WTC11 (cell line): ENCODE data around the gene NKX2-1. TPM values are rescaled to one million over a fixed set of nuclear protein-coding genes. Genes with fewer than 3 reads are reported as not detected.
A peak's percentile ranks its signal among the peaks of the same experiment; 100 is the strongest.

Source experiments
- ATAC-seq: fragments of 200-7000 bp; cut with Tn5 transposase; 2 replicates; pipeline ENCODE4 v1.10.0; 2021; ENCODE audit warnings: mild to moderate bottlenecking, moderate library complexity
- CTCF ChIA-PET: fragments of 300-600 bp; sonication (Branson Sonifier 250); formaldehyde crosslinking; loops from one replicate; lab custom pipeline; 2021; ENCODE audit warnings: antibody characterized with exemption; lab: Charles Lee
- POLR2A ChIA-PET: fragments of 350-600 bp; sonication (Branson Sonifier 250); formaldehyde crosslinking; loops from one replicate; lab custom pipeline; 2021; ENCODE audit warnings: antibody characterized with exemption; lab: Charles Lee
- DNase-seq: peaks from one replicate; pipeline ENCODE4 v3.0.0; 2021; ENCODE audit warnings: low spot score
- H3K27ac Mint-ChIP-seq: 2 replicates; pipeline ENCODE4 v1.8.0; 2021; ENCODE audit warnings: mixed read lengths
- H3K27me3 Mint-ChIP-seq: 2 replicates; pipeline ENCODE4 v1.8.0; 2021; ENCODE audit warnings: low read depth, mild to moderate bottlenecking, moderate library complexity, mixed read lengths
- H3K36me3 Mint-ChIP-seq: 2 replicates; pipeline ENCODE4 v1.8.0; 2021; ENCODE audit warnings: mixed read lengths
- H3K4me1 Mint-ChIP-seq: 2 replicates; pipeline ENCODE4 v1.8.0; 2022; ENCODE audit warnings: mixed read lengths
- H3K4me3 Mint-ChIP-seq: 2 replicates; pipeline ENCODE4 v1.8.0; 2021; ENCODE audit warnings: mild to moderate bottlenecking, moderate library complexity, mixed read lengths
- H3K9me3 Mint-ChIP-seq: 2 replicates; pipeline ENCODE4 v1.8.0; 2021; ENCODE audit warnings: mixed read lengths
- ARID4B ChIP-seq: sonication (generic); formaldehyde crosslinking; IDR thresholded peaks from 2 replicates; pipeline ENCODE4 v1.8.0; 2023; ENCODE audit warnings: missing genetic modification reagents, mild to moderate bottlenecking, borderline replicate concordance
- CDX4 ChIP-seq: fragments of 250-450 bp; sonication (Bioruptor Pico); IDR thresholded peaks from 2 replicates; pipeline ENCODE4 v1.9.0; 2021; ENCODE audit warnings: moderate library complexity, mild to moderate bottlenecking, inconsistent platforms, borderline replicate concordance
- FOXJ3 ChIP-seq: sonication (generic); formaldehyde crosslinking; IDR thresholded peaks from 2 replicates; pipeline ENCODE4 v1.9.0; 2021; ENCODE audit warnings: missing genetic modification reagents, mild to moderate bottlenecking, borderline replicate concordance
- GRHL2 ChIP-seq: fragments of 250-450 bp; sonication (Bioruptor Pico); IDR thresholded peaks from 2 replicates; pipeline ENCODE4 v1.8.0; 2022; ENCODE audit warnings: mild to moderate bottlenecking, moderate library complexity; ENCODE audit not compliant: insufficient replicate concordance, severe bottlenecking
- IRF2 ChIP-seq: sonication (generic); formaldehyde crosslinking; IDR thresholded peaks from 2 replicates; pipeline ENCODE4 v1.8.0; 2022; ENCODE audit warnings: low read depth, missing genetic modification reagents, borderline replicate concordance
- JAZF1 ChIP-seq: fragments of 250-450 bp; sonication (Bioruptor Pico); IDR thresholded peaks from 2 replicates; pipeline ENCODE4 v1.9.0; 2021; ENCODE audit warnings: moderate library complexity, mild to moderate bottlenecking, inconsistent platforms
- MAX ChIP-seq: sonication (generic); formaldehyde crosslinking; IDR thresholded peaks from 2 replicates; pipeline ENCODE4 v1.8.0; 2022; ENCODE audit warnings: mild to moderate bottlenecking, missing genetic modification reagents
- MYBL2 ChIP-seq: sonication (generic); formaldehyde crosslinking; IDR thresholded peaks from 2 replicates; pipeline ENCODE4 v1.8.1; 2023; ENCODE audit warnings: mild to moderate bottlenecking, moderate library complexity, missing genetic modification reagents
- NR3C1 ChIP-seq: sonication (generic); formaldehyde crosslinking; conservative IDR thresholded peaks from 2 replicates; pipeline ENCODE4 v1.8.1; 2023; ENCODE audit warnings: low read depth, mild to moderate bottlenecking, missing genetic modification reagents
- RORB ChIP-seq: fragments of 250-450 bp; sonication (Bioruptor Pico); IDR thresholded peaks from 2 replicates; pipeline ENCODE4 v1.9.0; 2021; ENCODE audit warnings: mild to moderate bottlenecking
- SMAD4 ChIP-seq: sonication (generic); formaldehyde crosslinking; IDR thresholded peaks from 2 replicates; pipeline ENCODE4 v1.8.0; 2022; ENCODE audit warnings: mild to moderate bottlenecking, missing genetic modification reagents
- TEAD1 ChIP-seq: sonication (generic); formaldehyde crosslinking; IDR thresholded peaks from 2 replicates; pipeline ENCODE4 v1.8.0; 2022; ENCODE audit warnings: mild to moderate bottlenecking, missing genetic modification reagents
- TEAD4 ChIP-seq: sonication (generic); formaldehyde crosslinking; IDR thresholded peaks from 2 replicates; pipeline ENCODE4 v1.8.0; 2022; ENCODE audit warnings: mild to moderate bottlenecking, missing genetic modification reagents
- TP53 ChIP-seq: sonication (generic); formaldehyde crosslinking; IDR thresholded peaks from 2 replicates; pipeline ENCODE4 v1.8.1; 2023; ENCODE audit warnings: mild to moderate bottlenecking, missing genetic modification reagents
- USF1 ChIP-seq: sonication (generic); formaldehyde crosslinking; IDR thresholded peaks from 2 replicates; pipeline ENCODE4 v1.8.0; 2022; ENCODE audit warnings: mild to moderate bottlenecking, missing genetic modification reagents
- ZMAT4 ChIP-seq: fragments of 250-450 bp; sonication (Bioruptor Pico); IDR thresholded peaks from 2 replicates; pipeline ENCODE4 v1.9.0; 2021; ENCODE audit warnings: mild to moderate bottlenecking
- ZNF317 ChIP-seq: sonication (generic); formaldehyde crosslinking; IDR thresholded peaks from 2 replicates; pipeline ENCODE4 v1.8.1; 2023; ENCODE audit warnings: low read depth, mild to moderate bottlenecking, moderate library complexity, missing genetic modification reagents, borderline replicate concordance
- ZNF416 ChIP-seq: fragments of 250-450 bp; sonication (Bioruptor Pico); IDR thresholded peaks from 2 replicates; pipeline ENCODE4 v1.9.0; 2021; ENCODE audit warnings: mild to moderate bottlenecking, inconsistent platforms
- ZNF425 ChIP-seq: fragments of 250-450 bp; sonication (Bioruptor Pico); conservative IDR thresholded peaks from 2 replicates; pipeline ENCODE4 v1.9.0; 2021; ENCODE audit warnings: mild to moderate bottlenecking
- ZNF512 ChIP-seq: sonication (generic); formaldehyde crosslinking; IDR thresholded peaks from 2 replicates; pipeline ENCODE4 v1.8.1; 2022; ENCODE audit warnings: missing genetic modification reagents, borderline replicate concordance
- ZNF671 ChIP-seq: fragments of 250-450 bp; sonication (Bioruptor Pico); IDR thresholded peaks from 2 replicates; pipeline ENCODE4 v1.8.0; 2021; ENCODE audit warnings: mild to moderate bottlenecking
- total RNA-seq: library from RNA; stranded (reverse); gene quantifications from 3 replicates; pipeline ENCODE4 v1.2.3, GENCODE V29; 2021

The NKX2-1 gene
- total RNA-seq, 1 experiment from 2014 or later, result not detected

GRCh38 chr14:36509069-36509917 lies 10.7 kb downstream of the NKX2-1 start:
- Mint-ChIP-seq H3K27me3 (peaks cover 98% of the 10 kb centered on the region), H3K9me3 (no peaks in the 10 kb centered on the region), H3K4me3 (peak overlapping the region; percentile 49), H3K4me1 (peaks cover 71% of the 10 kb centered on the region), H3K27ac (no peak overlapping the region), H3K36me3 (no peaks in the 10 kb centered on the region; the same call in 1 of the 2 replicates)
- TF ChIP-seq SMAD4, result no peak
- no peak for TF ChIP-seq FOXJ3 (CRISPR knock-in tag)
- TF ChIP-seq NR3C1 (CRISPR knock-in tag), result no peak
- TF ChIP-seq ZNF317 (CRISPR knock-in tag), result no peak
- TF ChIP-seq CDX4 (CRISPR knock-in tag), result no peak
- TF ChIP-seq RORB, result no peak
- no peak for TF ChIP-seq ZNF671
- no peak for TF ChIP-seq MAX (CRISPR knock-in tag)
- TF ChIP-seq USF1 (CRISPR knock-in tag), result no peak
- TF ChIP-seq MYBL2 (CRISPR knock-in tag), result no peak
- TF ChIP-seq TEAD4, result no peak
- TF ChIP-seq ARID4B (CRISPR knock-in tag), result no peak
- no peak for DNase-seq
- no peak for ATAC-seq
- CTCF ChIA-PET, result interaction anchor here (0.8 to 4.0 kb wide), 7 partner anchors 11 to 439 kb away, joined by 3 to 57 read pairs (median 9); partner anchors contain the start of genes NKX2-1 and PAX9
- POLR2A ChIA-PET, result interaction anchor here (1.0 to 1.9 kb wide), 2 partner anchors 13 to 74 kb away, joined by 3 to 7 read pairs; no protein-coding TSS in a partner anchor

- DNase-seq (peak; percentile 58), ATAC-seq (0 out of 2 replicates have a peak, but pooled peaks have one; percentile 4)
- peaks cover 67% of the 10 kb centered on the region for H3K4me1 Mint-ChIP-seq
- H3K36me3 Mint-ChIP-seq, result no peaks in the 10 kb centered on the region; the same call in 1 of the 2 replicates
- no peak overlapping the region for H3K27ac Mint-ChIP-seq
- CTCF ChIA-PET, result interaction anchor here (0.8 to 4.0 kb wide), 8 partner anchors 12 to 438 kb away, joined by 3 to 57 read pairs (median 6); partner anchors contain the start of genes NKX2-1 and PAX9
- POLR2A ChIA-PET, result interaction anchor here (1.9 kb wide), 1 partner anchor 14 kb away, joined by 7 read pairs; no protein-coding TSS in a partner anchor
- H3K4me3 Mint-ChIP-seq, result peak overlapping the region; percentile 49
- H3K27me3 Mint-ChIP-seq, result peaks cover 98% of the 10 kb centered on the region
- H3K9me3 Mint-ChIP-seq, result no peaks in the 10 kb centered on the region
- TF ChIP-seq ZNF416 (CRISPR knock-in tag) (no peak), NR3C1 (CRISPR knock-in tag) (no peak), TEAD1 (CRISPR knock-in tag) (no peak), TP53 (no peak), ZMAT4 (no peak), CDX4 (CRISPR knock-in tag) (no peak), JAZF1 (CRISPR knock-in tag) (no peak), ZNF512 (CRISPR knock-in tag) (no peak), ZNF425 (CRISPR knock-in tag) (no peak), GRHL2 (CRISPR knock-in tag) (no peak), IRF2 (CRISPR knock-in tag) (no peak)
Observed at GRCh38 chr14:36508418-36509068, 11.5 kb downstream of the NKX2-1 start.
